GM18505 (cell line): Measurements from ENCODE around the gene SEC22C.

ENCODE experiments used
- ATAC-seq: cut with Tn5 transposase; IDR thresholded peaks from one replicate; pipeline ENCODE4 v1.9.1; 2021; ENCODE audit not compliant: unreplicated experiment
- POLR2A ChIP-seq: IDR thresholded peaks from 4 replicates; pipeline ENCODE4 v1.6.1; 2011; ENCODE audit warnings: borderline replicate concordance; ENCODE audit not compliant: insufficient read depth, insufficient read length; ENCODE audit errors: extremely low read depth

SEC22C gene

GRCh38 chr3:42524751-42525150 is 57.0 kb downstream of the SEC22C start:
- no peak for ATAC-seq
- TF ChIP-seq POLR2A, result no peak

- ATAC-seq, result no peak
Measured at GRCh38 chr3:42520906-42521305, 60.9 kb downstream of the SEC22C start.

GRCh38 chr3:42520336-42520735 is 61.4 kb downstream of the SEC22C start:
- no peak for TF ChIP-seq POLR2A
- ATAC-seq, result no peak

More at GRCh38 chr3:42520906-42521305, 60.9 kb downstream of the SEC22C start:
- TF ChIP-seq POLR2A, result no peak

- TF ChIP-seq POLR2A, result no peak
- no peak for ATAC-seq
Measured at GRCh38 chr3:42519568-42519962, 62.2 kb downstream of the SEC22C start.

GRCh38 chr3:42518800-42519567 is 62.8 kb downstream of the SEC22C start:
- no peak for TF ChIP-seq POLR2A
- ATAC-seq, result no peak

GRCh38 chr3:42517117-42517516 is 64.7 kb downstream of the SEC22C start:
- TF ChIP-seq POLR2A, result no peak
- no peak for ATAC-seq

GRCh38 chr3:42516443-42516842 is 65.3 kb downstream of the SEC22C start:
- ATAC-seq, result no peak
- TF ChIP-seq POLR2A, result no peak

GRCh38 chr3:42515976-42516375 is 65.8 kb downstream of the SEC22C start:
- ATAC-seq, result no peak

GRCh38 chr3:42515391-42515916 is 66.3 kb downstream of the SEC22C start:
- TF ChIP-seq POLR2A, result no peak
- no peak for ATAC-seq

More at GRCh38 chr3:42515976-42516375, 65.8 kb downstream of the SEC22C start:
- no peak for TF ChIP-seq POLR2A

GRCh38 chr3:42514876-42515275 is 66.9 kb downstream of the SEC22C start:
- TF ChIP-seq POLR2A, result no peak
- ATAC-seq, result no peak

GRCh38 chr3:42513521-42513920 is 68.2 kb downstream of the SEC22C start:
- no peak for TF ChIP-seq POLR2A
- no peak for ATAC-seq

- no peak for ATAC-seq
- TF ChIP-seq POLR2A, result no peak
Measured at GRCh38 chr3:42513121-42513520, 68.6 kb downstream of the SEC22C start.

- TF ChIP-seq POLR2A, result no peak
- no peak for ATAC-seq
Measured at GRCh38 chr3:42511736-42512135, 70.0 kb downstream of the SEC22C start.

GRCh38 chr3:42511201-42511600 is 70.6 kb downstream of the SEC22C start:
- no peak for TF ChIP-seq POLR2A
- ATAC-seq, result no peak
